Suprapubic skin (tissue), 3 donors: ENCODE measurements around the gene PSMB8.

Experiments used
- CTCF ChIP-seq, 2 donors: fragments of 200-600 bp in 1 of 2; fragments of 450-650 bp in 1 of 2; sonication (generic) in 1 of 2; IDR thresholded peaks; one replicate each; pipeline ENCODE4 v1.5.1; 2016 to 2019; ENCODE audit warnings: antibody characterized with exemption in 2 of 2, mild to moderate bottlenecking in 1 of 2, moderate library complexity in 1 of 2
- EP300 ChIP-seq: sonication (generic); formaldehyde crosslinking; IDR thresholded peaks from one replicate; pipeline ENCODE4 v1.6.1; 2017; ENCODE audit warnings: antibody characterized with exemption
- POLR2A ChIP-seq, 2 donors: fragments of 450-650 bp; IDR thresholded peaks; one replicate each; pipeline ENCODE4 v1.6.1; 2017; ENCODE audit warnings: antibody characterized with exemption in 2 of 2, mild to moderate bottlenecking in 2 of 2, moderate library complexity in 2 of 2

- no peak for TF ChIP-seq POLR2A (IDR thresholded peaks at IDR 0.05)
- TF ChIP-seq CTCF (IDR thresholded peaks at IDR 0.05) = no peak
- no peak for TF ChIP-seq EP300
Measured at GRCh38 chr6:32827025-32827424, 16.8 kb downstream of the PSMB8 start.
